ENCODE measurements around the gene CAMTA1. TPM values are rescaled to one million over a fixed set of nuclear protein-coding genes. Genes with fewer than 3 reads are reported as not detected.
"Not testable (repeated sequence)": the region's sequence is repeated elsewhere in the genome, so short reads cannot be mapped to it uniquely, and the experiment has no call there.

CAMTA1 gene
- total RNA-seq, result 109 and 110 TPM in 2 replicates
- long read RNA-seq, transcript CAMTA1-208 (4 exons, 567 nt), result major isoform, 8 of 16 reads
- long read RNA-seq, partial matches to known transcripts, result 0 of 16 reads
- long read RNA-seq, other reads (novel, unspliced or antisense), result 4 of 16 reads

- no peaks in the 10 kb centered on the region for H3K9me3 Mint-ChIP-seq
- H3K4me1 Mint-ChIP-seq, result peaks cover 50% of the 10 kb centered on the region
- H3K27ac Mint-ChIP-seq (ENCODE audit: unreplicated experiment), result peak within 1 kb of the TSS; percentile 99
- H3K4me3 Mint-ChIP-seq, result peak within 1 kb of the TSS; percentile 99
- TF ChIP-seq, protein P1, sequence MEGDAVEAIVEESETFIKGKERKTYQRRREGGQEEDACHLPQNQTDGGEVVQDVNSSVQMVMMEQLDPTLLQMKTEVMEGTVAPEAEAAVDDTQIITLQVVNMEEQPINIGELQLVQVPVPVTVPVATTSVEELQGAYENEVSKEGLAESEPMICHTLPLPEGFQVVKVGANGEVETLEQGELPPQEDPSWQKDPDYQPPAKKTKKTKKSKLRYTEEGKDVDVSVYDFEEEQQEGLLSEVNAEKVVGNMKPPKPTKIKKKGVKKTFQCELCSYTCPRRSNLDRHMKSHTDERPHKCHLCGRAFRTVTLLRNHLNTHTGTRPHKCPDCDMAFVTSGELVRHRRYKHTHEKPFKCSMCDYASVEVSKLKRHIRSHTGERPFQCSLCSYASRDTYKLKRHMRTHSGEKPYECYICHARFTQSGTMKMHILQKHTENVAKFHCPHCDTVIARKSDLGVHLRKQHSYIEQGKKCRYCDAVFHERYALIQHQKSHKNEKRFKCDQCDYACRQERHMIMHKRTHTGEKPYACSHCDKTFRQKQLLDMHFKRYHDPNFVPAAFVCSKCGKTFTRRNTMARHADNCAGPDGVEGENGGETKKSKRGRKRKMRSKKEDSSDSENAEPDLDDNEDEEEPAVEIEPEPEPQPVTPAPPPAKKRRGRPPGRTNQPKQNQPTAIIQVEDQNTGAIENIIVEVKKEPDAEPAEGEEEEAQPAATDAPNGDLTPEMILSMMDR (conservative IDR thresholded peaks at IDR 0.05), result no peak
- H3K27me3 Mint-ChIP-seq (ENCODE audit: low read depth), result peaks cover 3% of the 10 kb centered on the region
- H3K36me3 Mint-ChIP-seq (ENCODE audit: low read depth), result no peaks in the 10 kb centered on the region
- no peak for DNase-seq (ENCODE audit: low read depth, low spot score)
Measured at GRCh38 chr1:6785318-6785727, at the start of gene CAMTA1. Gene CAMTA1, plus strand, starts transcription at chr1:6785454. Its CDS starts 77 bp downstream, at chr1:6785531.

GRCh38 chr1:6738987-6739676, 46.1 kb upstream of the CAMTA1 start:
- no peak for DNase-seq (ENCODE audit: low read depth, low spot score)
- H3K27ac Mint-ChIP-seq (ENCODE audit: unreplicated experiment), result no peak overlapping the region
- peaks cover 16% of the 10 kb centered on the region for H3K4me1 Mint-ChIP-seq
- no peaks in the 10 kb centered on the region for H3K36me3 Mint-ChIP-seq (ENCODE audit: low read depth)
- H3K4me3 Mint-ChIP-seq, result no peak overlapping the region
- peaks cover 7% of the 10 kb centered on the region for H3K9me3 Mint-ChIP-seq
- TF ChIP-seq, protein P1 (conservative IDR thresholded peaks at IDR 0.05), result no peak
- H3K27me3 Mint-ChIP-seq (ENCODE audit: low read depth), result peaks cover 5% of the 10 kb centered on the region

DNA sequence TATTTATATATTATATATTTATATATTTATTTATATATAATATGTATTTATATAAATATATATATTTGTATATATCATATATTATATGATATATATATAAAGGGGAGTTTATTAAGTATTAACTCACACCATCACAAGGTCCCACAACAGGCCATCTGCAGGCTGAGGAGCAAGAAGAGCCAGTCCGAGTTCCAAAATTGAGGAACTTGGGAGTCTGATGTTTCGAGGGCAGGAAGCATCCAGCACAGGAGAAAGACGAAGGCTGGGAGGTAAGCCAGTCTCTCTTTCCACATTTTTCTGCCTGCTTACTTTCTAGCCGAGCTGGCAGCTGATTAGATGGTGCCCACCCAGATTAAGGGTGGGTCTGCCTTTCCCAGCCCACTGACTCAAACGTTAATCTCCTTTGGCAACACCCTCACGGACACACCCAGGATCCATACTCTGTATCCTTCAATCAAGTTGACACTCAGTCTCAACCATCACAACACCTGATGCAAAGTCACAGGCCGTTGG, 42.5 kb upstream of the CAMTA1 start:
- DNase-seq (ENCODE audit: low read depth, low spot score); H3K36me3 Mint-ChIP-seq (ENCODE audit: low read depth); H3K4me3 Mint-ChIP-seq; H3K4me1 Mint-ChIP-seq; H3K27ac Mint-ChIP-seq (ENCODE audit: unreplicated experiment); H3K9me3 Mint-ChIP-seq: not testable (repeated sequence)
- H3K27me3 Mint-ChIP-seq (ENCODE audit: low read depth), result peaks cover 13% of the 10 kb centered on the region

GRCh38 chr1:6743189-6744101, 41.8 kb upstream of the CAMTA1 start:
- Mint-ChIP-seq H3K9me3 (peaks cover 7% of the 10 kb centered on the region), H3K27ac (ENCODE audit: unreplicated experiment) (no peak overlapping the region), H3K4me1 (no peaks in the 10 kb centered on the region), H3K36me3 (ENCODE audit: low read depth) (no peaks in the 10 kb centered on the region), H3K4me3 (peak overlapping the region; percentile 58), H3K27me3 (ENCODE audit: low read depth) (peaks cover 19% of the 10 kb centered on the region)
- no peak for DNase-seq (ENCODE audit: low read depth, low spot score)
- TF ChIP-seq, protein P1 (conservative IDR thresholded peaks at IDR 0.05), result no peak

GRCh38 chr1:6745073-6745472, 40.2 kb upstream of the CAMTA1 start:
- Mint-ChIP-seq H3K36me3 (ENCODE audit: low read depth) (no peaks in the 10 kb centered on the region), H3K4me3 (no peak overlapping the region), H3K27ac (ENCODE audit: unreplicated experiment) (no peak overlapping the region), H3K4me1 (no peaks in the 10 kb centered on the region), H3K27me3 (ENCODE audit: low read depth) (peaks cover 33% of the 10 kb centered on the region), H3K9me3 (peaks cover 7% of the 10 kb centered on the region)
- TF ChIP-seq, protein P1 (conservative IDR thresholded peaks at IDR 0.05), result no peak
- DNase-seq (ENCODE audit: low read depth, low spot score), result no peak

All from neural crest cell (in vitro differentiated cells).